Measurements from ENCODE around the gene SIKE1. TPM values are rescaled to one million over a fixed set of nuclear protein-coding genes. Genes with fewer than 3 reads are reported as not detected.
"Not testable (repeated sequence)": the region's sequence is repeated elsewhere in the genome, so short reads cannot be mapped to it uniquely, and the experiment has no call there.

The SIKE1 gene
- total RNA-seq, 1 donor from 2014 or later = 69.0 TPM

DNA sequence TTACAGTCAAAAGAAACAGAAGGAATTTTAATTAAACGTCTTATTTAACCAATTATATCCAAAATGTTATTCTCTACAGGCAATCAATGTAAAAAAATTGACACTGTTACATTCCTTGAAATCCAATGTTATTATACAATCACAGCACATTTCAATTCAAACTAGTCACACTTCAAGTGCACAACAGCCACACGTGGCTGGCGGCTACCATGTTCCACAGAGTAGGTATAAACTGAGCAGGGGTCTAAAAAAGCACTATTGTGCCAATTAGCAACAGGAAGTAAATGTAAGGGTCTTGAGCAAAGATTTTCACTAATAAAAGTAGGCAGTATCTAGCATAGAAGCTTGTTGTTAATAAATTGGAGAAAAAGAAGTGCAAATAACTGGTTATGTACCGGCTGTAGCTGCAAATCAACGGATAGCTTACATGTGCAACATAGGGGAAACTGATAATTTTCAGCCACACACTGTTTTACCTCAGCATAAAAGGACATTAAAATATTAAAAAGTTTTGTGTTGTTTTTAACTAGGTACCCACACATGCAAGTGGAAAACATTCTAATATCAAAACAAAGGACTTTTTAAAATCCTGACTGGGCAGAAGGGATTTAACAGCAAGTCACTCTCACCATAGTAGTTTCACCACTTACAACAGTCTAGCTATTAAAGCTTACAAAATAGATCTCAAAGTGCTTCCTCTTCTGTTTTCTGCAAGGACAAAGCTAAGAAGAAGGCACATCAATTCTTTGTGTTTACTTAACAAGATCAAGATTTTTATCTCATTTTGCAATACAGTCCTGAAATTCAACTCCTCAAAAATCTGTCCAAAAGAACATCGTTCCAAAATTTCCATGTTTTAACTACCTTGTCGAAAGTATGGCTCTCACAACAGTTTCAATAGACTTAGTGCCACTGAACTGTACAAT, 25.2 kb downstream of the SIKE1 start:
- no peak for DNase-seq

DNA sequence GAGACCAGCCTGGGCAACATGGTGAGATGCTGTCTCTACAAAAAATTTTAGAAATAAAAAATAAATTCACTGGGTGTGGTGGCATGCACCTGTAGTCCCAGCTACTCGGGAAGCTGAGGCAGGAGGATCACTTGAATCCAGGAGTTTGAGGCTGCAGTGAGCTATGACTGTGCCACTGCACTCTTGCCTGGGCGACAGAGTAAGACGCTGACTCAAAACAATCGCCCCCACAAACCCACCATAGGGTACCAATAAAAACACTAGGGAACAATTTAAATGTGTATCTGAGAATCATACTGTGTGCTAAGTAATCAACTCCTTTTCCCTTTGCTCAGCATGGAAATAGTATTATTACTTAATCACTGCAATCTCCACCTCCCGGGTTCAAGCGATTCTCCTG, 26.8 kb downstream of the SIKE1 start:
- not testable (repeated sequence) for DNase-seq

DNA sequence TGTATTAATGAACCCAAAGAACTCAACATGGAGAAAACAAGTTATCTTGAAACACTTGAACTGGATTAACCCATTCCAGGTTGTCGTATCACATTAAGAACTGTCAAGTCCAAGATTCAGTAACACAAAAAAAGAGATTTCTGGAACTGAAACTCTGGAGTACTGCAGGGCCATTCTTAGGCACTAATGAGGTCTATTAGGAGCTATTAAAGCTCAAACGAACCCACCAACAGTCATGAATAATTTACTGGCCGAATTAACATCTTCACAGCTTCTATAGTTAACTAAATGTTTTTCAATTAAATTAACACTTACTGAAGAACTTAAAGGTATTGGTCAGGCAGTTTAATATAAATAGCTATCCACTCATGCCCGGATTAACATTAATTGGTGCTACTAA, 27.3 kb downstream of the SIKE1 start:
- DNase-seq = no peak

DNA sequence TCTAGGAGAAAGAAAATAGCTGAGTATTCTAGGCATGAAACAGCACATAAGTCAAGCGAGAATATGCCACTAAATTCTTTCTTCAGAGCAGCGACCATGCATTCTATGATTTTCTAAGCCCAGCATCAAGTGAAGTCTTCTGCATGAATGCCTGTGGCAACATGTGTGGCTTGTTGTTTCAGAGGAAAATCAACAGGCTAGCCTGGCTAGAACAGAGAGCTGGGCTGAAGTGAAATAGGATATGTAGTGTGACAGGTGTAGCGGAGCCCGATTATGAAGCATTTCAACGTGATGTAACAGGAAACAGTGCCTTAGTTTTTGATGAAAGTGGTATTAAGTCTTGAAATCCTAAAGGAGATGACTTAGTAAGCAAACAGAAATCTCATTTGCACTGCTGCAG, 29.7 kb downstream of the SIKE1 start:
- DNase-seq = no peak

DNA sequence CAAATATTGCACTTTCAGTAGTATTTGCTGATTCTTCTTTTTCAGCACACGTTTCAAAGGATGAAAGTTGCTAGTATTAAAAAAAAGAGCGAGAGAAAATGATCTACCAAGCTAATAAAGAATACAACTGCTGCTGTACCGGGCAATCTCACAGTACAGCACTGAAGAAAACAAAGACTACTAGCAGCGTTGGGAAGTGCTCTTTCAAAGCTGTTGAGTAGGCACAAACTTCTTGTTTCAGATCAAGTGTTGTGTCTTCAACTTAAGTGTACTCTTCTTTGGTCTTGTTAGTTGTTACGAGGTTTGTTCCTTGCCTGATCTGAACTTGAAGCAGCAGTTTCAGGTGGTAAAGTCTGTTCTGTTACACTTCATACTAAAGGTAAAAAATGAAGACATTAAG, 30.6 kb downstream of the SIKE1 start:
- DNase-seq = no peak

DNA sequence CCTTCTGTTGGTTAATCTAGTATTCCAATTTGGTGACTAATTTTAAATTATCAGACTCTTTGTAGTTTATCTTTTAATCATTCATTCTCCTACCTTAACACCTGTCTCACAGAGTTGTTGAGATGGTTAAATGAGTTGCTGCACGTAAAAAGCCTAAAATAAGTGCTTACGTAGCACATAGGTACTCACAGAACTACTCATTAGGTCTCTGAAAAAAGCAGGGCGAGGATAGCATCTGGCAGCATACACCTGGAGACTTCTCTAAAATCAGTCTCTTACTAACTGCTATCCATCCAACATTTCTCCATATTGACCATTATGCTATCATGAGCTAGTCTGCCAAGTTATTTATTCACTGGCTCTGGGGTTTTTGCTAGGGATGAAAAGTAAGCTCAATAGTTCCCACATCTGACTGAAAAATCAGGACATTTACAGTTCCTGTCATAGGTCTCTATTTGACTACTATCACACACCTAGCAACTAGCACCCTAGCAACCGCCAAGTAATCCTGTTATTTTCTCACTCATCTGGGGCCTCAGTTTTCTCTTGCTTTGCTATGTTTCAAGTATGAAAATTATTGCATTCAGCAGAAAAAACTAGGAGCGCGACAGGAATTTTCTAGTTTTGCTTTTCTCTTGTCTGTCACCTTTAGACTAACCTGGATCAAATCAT, 33.9 kb downstream of the SIKE1 start:
- DNase-seq = no peak

DNA sequence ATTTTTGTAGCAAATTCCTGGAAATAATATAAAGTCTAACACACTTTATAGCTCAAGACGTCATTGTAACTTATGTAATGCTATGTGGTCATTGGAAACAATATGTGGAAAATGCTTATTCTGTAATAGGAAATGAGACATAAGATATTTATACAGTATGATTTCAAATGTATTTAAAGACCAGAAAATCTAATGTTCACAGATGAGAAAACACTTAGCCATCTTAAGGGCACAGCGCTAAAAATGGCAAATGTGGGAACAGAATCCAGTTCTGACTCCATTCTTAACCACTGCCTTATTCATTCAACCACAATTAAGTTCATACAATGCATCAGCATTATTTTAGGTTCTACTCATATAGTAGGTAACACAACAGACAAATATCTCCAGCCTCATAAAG, 35.2 kb downstream of the SIKE1 start:
- DNase-seq = no peak

DNA sequence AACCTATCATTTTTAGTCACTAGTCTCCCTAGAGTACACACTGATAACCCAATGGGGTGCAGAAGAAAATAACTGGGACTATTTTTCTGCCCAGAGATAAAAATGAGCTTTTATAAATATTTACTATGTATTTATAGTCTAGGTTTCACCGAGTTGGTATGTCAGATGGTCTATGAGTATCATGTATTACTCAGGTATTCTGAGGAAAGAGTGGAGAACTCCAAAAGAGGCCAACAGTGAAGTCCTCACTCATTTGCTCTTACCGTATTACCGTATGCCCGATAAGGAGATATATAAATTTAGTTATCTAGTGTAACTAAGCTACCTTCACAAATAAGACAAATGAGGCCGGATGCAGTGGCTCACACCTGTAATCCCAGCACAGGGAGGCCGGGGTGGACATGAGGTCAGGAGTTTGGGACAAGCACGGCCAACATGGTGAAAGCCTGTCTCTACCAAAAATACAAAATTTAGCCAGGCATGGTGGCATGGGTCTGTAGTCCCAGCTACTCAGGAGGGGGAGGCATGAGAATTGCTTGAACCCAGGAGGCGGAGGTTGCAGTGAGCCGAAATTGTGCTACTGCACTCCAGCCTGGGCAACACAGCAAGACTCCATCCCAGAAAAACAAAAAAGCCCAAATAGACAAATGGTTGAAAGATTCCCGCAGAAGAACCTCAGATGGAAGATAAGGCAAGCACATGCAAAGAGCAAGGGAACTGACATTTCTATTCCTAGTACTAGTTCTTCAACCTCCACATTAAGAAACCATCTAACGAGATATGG, 38.3 kb downstream of the SIKE1 start:
- DNase-seq = no peak

DNA sequence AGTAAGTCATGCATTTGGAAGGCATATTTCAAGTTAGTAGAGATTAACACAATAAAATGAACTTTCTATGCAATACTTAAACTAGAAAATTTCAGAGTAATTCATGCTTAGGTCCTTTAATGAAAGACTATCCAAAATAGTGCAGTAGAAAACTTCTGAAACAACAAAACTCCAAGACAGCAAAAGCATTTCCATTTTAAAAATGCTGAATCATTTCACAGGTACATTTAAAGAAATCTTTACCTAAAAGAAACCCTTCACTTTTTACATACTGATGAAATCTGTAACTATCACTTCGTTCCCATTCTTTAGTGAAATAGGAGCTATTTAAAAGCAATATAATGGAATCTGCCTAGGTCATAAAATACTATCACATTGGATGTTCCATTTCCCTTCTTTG, 40.2 kb downstream of the SIKE1 start:
- no peak for DNase-seq

DNA sequence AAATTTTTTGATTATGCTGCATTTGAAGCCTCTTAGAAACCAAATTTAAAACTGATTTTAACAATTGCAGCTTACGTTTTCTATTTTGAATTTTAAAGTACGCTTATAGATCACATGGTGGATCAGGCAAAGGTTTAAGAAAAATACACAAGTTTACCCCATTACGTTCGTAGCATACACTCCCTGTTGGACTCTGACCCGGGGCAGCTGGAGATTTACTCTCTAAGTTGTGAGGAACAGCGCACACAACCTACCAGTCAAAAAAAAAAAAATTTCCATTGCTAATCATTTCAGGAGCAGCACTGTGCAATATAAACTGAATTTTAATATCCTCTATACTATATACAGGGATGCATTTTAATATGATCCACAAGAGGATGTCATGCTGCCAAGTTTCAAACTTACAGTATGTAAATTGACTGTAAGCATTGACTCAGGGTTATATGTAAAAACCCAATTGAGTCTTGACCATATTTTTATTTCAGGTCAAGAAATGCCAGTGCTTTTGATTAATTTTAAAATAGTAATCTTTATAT, 43.1 kb downstream of the SIKE1 start:
- DNase-seq = no peak

DNA sequence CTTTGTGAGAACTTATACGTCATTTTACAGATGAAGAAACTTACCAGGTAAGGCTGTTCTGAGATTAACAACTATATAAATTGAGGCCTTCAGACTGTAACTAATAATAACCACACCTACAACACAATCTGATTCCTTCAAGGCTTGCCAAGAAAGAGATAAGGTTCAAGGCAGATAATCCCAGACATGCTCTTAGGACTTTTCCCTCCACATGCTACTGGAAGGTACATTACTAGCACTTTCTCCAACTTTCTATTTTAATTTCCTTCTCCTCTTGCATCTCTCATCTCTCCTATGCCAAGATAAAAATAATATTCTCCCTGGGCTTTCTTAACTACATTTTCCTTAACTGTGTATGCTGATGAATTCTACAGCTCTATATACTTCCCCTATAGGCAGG, 45.0 kb downstream of the SIKE1 start:
- DNase-seq = no peak

DNA sequence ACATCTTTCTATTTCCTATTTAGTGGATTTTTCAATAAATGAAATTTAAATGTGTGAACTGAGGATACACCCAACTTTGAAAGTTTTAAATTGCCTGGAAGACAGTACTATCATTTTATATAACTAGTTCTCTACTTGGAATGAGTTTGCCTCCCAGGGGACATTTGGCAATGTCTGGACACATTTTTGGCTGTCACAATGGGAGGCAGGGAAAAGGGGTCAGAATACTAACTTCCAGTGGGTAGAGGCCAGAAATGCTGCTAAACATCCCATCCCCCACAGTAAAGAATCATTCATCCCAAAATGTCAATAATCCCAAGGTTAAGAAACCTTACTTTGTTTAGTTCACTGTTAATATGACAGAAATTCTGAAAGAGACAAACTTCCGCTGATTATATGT, 50.7 kb downstream of the SIKE1 start:
- DNase-seq = no peak

DNA sequence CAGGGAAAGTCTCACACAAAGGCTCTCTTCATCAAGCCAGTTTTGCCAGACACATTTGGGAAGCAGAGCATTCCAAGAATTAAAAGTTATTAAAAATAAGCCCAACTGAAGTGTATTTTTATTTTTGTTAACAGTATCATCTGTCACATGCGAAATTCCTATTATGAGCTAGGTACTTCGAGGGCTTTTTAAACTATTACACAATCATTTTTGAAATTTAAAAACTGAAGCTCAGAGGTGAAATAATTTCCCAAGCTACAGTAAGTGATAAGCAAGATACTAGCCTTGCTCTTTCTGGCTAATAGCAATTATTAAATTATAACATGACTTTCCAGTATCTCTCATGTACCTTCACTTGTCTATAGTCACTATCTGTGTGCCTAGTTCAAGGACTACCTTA, 51.9 kb downstream of the SIKE1 start:
- no peak for DNase-seq

DNA sequence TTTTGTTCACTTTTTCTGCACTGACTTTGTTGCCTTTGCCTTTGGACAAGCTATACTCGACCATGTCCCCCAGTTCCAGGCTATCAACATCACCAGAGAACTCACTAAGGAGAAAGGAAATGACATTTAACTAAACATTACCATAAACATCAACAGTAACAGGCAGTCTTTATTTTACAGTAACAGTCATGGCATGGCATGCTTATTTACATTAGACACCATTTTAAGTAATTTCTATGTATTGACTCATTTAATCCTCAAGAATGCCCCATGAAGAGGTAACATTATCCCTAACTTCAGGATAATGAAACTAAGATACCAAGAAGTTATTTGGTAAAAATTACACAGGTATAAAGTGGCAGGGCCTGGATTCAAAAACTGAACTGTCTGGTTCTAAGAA, 55.3 kb downstream of the SIKE1 start:
- DNase-seq = no peak

DNA sequence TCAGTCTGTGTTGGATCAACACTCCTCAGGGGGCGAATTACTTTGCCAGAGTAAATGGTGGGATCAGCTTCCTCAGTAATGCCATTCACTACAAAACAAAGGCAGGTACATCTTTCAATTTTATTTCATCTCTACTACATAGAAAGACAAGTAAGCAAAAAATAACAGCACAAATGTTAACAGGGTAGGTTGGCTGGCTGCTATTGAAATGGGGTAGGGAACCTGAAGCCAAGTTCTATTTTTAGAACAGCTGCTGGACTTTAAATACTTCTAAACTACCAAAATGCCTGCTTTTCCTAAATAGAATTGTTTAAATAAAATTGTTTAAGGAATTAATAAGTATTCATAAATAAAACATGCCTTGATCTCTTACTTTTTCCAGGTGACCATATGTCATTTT, 56.6 kb downstream of the SIKE1 start:
- DNase-seq = no peak

DNA sequence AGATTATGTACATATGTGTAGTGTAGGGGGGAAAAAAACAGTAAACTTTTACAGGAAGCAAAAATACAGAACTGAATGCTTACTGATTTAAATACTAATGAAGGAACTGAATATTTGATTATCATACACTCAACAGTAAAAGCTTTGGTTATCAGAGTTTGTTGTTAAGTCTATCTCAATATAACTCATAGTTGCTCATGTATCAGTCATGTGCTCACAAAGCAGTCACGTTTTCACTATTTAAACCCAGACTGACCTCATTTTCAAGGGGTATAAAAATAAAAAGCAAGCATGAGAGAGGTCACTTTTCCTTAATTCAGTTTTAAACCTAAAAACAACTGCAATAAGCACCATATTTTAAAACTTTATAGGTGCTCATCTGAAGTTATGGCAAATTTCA, 57.0 kb downstream of the SIKE1 start:
- DNase-seq = no peak

DNA sequence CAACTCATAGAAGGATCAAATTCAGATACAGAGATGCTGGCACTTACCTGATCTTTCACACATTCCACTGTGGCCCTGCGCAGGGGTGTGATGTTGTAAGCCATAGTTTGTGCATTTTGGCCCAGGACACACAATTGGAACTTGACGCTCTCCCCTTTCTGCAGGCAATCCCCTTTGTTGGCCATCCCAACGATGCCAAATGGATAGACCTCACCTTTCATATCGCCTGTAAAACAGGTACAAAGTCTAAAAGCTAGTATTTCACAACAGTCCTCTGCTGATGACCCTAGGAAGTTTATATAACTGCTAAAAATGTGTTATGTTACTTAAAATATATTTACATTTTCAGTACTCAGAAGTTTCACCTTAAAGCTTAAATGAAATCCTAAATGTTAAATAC, 60.0 kb downstream of the SIKE1 start:
- no peak for DNase-seq

Small RNA genes lying within 50 kb of the gene (small RNA-seq; reads per million reads assigned to genes)
- gene RNY1P13 (ENCODE audit: low replicate concordance) = 0.07 reads per million

Other genes starting within 250 kb of the SIKE1 start
- gene BCAS2, start 199.1 kb downstream of the SIKE1 start, total RNA-seq = 30.0 TPM
- gene DENND2C, start 110.6 kb downstream of the SIKE1 start, total RNA-seq = 14.9 TPM
- gene AMPD1, start 85.1 kb downstream of the SIKE1 start, total RNA-seq = 8.2 TPM
- gene NRAS, start 63.9 kb downstream of the SIKE1 start, total RNA-seq = 36.7 TPM
- gene CSDE1, start 22.7 kb downstream of the SIKE1 start, total RNA-seq = 487 TPM
- gene SYCP1, start 74.2 kb upstream of the SIKE1 start, total RNA-seq = not detected
- gene TSHB, start 249.1 kb upstream of the SIKE1 start, total RNA-seq = not detected